Posterior vena cava (tissue), 2 donors: ENCODE results near the gene VPS13D. TPM values are rescaled to one million over a fixed set of nuclear protein-coding genes. Genes with fewer than 3 reads are reported as not detected.
A peak's percentile ranks its signal among the peaks of the same experiment; 100 is the strongest.
"Not testable (repeated sequence)": the region's sequence is repeated elsewhere in the genome, so short reads cannot be mapped to it uniquely, and the experiment has no call there.

ENCODE experiments used
- DNase-seq: peaks from one replicate; pipeline ENCODE4 v3.0.0-alpha.2; 2020; ENCODE audit warnings: low spot score
- intact Hi-C, 2 donors: fragments of 100-400 bp; cut with DNase I; formaldehyde crosslinking; loops; one replicate each; pipeline versions ENCODE4 v1.14.1 to v1.14.2; 2022 to 2023
- total RNA-seq, 2 donors: library from RNA; stranded (reverse); fragmentation: NEBNext Ultra II Directional; extraction: Animal tissue kit (Norgen Biotek cat#: 25700); gene quantifications; one replicate each; pipeline ENCODE4 v1.2.1, GENCODE V29; 2021
- donor health status: DM: yes; HTN: yes; CAD: no.
- donor health status: DM: yes; HTN: yes; CAD: no.

VPS13D gene
- total RNA-seq, 2 donors from 2014 or later = 74.9 to 96.7 TPM

DNA sequence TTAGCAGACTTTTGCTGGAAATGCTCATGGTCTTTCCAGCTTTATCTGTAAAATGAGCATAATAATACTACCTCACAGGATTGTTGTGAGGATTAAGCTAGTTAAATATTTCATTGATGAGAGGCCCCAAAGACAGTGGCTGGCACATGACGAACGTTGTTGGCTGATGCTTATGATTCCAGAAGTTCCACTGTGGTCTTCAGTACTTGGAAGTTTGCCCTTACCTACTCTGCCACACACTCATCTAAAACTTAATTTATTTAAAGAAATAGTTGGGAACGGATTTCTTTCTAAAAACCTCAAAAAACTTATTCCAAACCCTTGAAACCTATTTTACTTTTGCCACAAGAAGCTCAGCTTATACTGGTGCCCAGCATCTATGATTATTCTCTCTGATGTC, 217.5 kb downstream of the VPS13D start:
- intact Hi-C loops = no loop called here
- no peak for DNase-seq

DNA sequence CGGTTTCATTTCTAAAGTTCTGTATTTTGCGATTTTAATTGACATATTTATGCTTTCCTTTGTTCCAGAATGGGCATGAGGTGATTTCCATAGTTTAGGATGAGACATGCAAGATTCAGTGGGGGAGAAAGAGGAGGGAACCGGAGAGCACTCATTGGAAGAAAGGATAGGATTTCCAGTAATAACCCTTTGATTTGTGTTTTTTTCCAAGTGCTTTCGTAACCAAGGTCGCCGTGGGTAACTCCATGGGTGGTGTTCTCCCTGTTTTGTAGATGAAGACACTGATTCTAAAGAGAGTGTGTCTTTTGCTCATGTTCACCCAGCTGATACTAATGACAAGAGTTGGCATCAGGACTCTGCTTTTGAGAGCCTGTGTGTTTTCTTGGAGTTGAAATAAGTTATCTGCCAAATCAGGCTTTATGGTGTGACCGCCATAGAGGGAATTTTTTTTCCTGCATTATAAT, 218.1 kb downstream of the VPS13D start:
- no peak for DNase-seq
- intact Hi-C loops = no loop called here

DNA sequence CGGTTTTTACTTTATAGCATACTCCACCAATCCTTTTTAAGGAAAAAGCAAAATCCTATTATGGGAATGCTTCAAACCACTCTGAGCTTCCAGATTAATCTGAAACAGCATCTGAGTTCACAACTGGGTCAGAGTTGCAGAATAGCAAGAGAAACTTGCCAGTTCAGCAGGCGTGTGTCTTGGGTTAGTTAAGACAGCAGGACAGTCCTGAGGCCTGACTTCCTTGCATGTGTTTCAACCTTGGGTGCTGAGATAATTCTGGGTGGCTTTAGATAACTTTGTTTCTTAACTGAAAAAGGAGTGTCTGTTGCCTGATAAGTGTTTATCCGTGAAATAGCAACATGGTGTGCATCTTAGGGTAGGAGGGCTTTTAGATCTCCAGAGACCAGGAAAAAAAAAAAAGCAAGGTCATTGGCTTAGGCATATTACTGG, 218.9 kb downstream of the VPS13D start:
- no peak for DNase-seq
- intact Hi-C loops = no loop called here

DNA sequence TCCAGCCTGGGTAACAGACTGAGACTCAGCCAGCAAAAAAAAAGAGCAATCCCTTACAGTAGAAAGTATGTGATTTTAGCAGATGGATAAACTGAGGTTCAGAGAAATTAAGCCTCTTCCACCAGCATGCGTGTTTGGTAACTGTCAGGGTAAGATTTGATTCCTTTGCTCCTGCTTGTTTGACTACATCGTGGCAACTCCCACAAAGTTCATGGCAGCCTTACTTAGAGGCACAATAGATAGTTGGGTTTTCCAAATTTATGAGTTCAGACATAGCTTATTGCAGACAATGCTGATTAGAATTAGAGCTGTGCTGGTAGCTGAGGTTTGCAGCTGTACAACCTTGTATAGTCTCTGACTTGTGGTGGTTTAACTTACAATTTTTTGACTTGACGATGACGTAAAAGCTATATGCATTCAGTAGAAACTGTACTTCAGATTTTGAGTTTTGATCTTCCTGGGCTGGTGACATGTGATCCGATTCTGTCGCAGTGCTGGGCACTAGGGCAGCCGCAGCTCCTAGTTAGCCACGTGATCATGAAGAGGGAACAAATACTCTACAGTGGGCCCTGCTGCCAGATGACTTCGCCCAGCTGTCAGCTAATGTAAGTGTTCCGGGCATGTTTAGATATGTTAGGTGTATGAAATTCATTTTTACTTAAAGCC, 220.4 kb downstream of the VPS13D start:
- intact Hi-C loops = no loop called here
- no peak for DNase-seq

DNA sequence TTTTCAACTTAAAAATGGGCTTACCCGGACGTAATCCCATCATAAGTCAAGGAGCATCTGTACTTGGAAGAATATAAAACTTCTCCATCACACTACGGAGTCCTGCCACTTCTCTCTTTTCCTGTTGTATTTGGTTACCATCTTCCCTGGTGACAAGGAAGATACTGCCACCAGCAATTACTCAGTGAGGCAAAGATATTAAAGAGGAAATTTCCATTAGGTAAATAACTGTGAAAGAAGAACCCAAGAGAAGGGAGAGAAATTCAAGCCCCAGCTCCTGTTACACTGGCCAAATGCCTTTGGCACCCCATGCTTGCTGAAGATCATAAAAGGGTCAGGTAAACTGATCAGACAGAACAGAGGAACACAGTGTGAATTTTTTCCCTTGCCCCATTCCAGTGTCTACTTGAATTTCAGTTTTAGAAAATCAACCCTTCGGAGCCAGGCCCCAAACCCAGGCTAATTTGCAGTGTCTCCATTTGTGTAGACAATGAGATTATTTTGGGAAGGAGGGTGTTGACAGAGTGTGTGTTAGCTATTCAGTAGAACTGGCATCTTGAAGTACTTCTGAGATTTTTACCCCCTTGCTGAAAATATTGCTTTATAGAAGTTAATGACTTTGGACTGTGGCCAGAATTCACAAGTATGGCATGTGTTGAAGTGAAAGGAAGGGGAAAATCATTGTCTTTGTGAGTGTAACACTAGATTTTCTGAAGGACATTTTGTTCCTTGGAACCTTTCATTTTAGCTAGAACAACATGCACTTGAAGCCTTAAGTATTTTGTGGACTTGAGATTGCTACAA, 221.1 kb downstream of the VPS13D start:
- no peak for DNase-seq
- intact Hi-C loops = no loop called here

DNA sequence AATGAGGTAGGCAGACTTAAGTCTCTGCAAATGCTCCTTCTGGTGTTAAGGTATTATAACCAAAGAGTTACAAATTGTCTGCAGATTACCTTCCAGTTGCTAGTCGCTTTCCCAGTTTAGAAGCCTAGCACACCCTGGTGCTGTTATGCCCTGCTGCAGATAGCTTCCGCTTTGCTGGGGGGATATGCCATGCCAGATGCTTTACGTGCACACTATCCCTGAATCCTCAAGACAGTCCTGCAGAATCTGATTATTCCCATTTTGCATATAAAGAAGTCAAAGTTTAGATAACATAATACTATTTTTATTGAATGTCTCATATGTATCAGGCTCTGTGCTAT, 221.7 kb downstream of the VPS13D start:
- intact Hi-C loops = no loop called here
- no peak for DNase-seq

DNA sequence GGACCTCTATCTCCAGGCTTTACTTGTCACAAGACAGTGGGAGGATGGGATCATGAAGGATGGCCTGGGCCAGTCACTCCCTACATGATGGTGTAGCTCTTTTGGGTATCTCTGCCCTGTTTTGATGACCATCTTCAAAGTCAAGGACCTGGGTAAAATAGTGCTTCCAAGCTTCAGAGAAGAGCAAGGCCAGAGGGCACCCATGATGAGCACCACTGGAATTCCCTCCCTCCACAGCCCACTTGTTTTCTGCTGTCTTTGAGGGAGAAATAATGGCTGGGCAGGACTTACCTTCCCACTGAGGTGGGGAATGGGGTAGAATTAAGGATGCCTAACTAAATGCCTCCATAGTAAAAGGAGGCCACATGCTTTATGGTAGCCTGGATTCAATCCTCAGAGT, 222.4 kb downstream of the VPS13D start:
- intact Hi-C loops = no loop called here
- DNase-seq = no peak

DNA sequence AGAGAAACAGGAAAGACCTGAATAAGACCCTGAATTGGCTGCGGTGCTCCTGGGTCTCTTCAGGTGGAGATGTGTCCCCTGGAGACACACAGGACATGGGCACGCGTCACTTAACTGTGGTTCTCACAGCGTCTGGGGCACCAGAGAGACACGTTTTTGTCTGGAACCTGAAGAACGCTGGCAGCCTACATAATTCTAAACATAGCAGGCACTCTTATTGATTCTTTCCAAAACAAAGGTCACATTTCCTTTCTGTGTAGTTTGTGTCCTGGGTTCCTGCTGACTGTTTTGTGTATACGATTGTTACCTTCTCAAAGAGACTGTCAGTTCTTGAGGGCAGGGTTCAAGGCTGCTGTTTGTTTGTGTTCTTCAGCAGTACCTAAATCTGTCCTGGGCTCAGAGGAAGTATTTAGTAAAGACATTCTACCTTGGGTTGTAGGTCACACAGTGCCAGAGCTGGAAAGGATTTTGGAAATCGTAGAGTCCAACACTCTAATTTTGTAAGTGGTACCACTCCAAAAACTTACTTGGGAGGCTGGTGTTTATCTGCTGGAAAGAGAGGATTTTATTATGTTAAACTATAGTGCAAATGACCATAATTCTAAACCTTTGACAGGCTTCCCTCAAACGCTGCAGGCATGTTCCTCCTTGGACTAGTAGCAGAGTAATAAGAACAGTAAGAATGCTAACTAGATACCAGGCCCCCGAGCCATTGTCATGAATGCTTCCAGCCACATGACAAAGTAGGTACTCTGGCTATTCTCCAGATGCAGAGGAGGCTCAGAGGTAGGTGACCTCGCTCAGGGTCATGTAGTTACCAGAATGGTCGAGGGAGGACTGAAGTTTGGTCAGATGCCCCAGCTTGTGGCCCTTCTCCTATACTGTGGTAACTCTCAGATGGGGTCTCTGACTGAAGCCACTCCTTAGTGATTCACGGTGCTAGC, 223.8 kb downstream of the VPS13D start:
- intact Hi-C loops = loop anchor here in 1 of 2 donors (1.0 kb wide), 1 partner anchor 47 kb away; no protein-coding TSS in a partner anchor
- no peak for DNase-seq

DNA sequence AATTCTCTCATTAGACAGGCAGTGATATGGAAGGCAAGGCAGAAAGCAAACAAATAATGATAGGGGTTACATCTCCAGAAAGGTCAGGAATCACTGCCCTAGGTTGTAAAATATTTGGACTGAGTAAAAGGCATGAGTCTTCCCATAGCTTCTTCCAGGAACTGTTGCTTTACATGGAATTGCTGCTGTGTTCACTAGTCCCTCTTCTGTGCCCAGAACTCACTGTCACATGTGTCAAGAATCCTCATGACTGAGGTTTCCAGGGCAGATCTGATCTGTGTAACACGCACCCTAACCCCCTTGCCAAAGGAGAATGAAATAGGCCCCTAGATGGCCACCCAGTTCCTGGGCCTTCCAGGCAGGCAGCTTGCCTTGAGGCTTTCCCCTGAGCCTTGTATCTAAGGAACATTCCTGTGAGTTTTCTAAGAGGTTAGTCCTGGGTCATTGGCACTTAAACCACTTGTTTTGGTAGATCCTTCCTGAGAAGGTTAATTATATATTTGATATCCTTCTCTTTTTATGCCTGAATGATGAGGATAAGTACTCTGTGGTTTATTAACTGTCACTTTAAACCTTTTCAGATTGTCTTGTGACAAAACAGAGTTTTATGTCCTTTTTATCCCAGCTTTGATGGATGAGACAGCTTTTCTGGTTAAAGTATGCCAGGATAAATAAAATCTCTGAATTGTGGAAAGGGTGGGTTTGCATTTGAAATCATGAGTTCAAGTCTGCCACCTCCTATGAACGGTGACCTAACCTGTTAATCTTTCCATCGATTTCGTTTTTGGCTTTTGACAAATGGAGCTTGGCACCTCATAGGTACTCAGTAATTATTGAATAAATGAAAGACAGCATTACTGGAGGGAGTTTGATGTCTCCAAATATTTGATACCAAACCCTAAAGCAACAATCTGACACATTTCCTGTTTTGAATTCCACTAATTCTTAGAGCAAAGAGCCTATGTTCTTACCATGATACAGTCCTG, 224.9 kb downstream of the VPS13D start:
- intact Hi-C loops = no loop called here
- peak; percentile 88 for DNase-seq

DNA sequence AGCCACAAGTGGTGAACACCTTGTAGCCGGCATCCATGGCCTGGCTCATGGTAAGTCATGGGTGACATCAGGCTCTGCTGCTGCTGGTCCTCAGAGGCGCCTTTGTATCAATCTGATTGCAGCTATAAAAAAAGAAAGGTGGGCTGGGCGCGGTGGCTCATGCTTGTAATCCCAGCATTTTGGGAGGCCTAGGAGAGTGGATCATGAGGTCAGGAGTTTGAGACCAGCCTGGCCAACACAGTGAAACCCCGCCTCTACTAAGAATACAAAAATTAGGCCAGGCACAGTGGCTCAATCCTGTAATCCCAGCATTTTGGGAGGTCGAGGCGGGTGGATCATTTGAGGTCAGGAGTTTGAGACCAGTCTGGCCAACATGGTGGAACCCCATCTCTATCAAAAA, 226.3 kb downstream of the VPS13D start:
- intact Hi-C loops, DNase-seq: not testable (repeated sequence)

DNA sequence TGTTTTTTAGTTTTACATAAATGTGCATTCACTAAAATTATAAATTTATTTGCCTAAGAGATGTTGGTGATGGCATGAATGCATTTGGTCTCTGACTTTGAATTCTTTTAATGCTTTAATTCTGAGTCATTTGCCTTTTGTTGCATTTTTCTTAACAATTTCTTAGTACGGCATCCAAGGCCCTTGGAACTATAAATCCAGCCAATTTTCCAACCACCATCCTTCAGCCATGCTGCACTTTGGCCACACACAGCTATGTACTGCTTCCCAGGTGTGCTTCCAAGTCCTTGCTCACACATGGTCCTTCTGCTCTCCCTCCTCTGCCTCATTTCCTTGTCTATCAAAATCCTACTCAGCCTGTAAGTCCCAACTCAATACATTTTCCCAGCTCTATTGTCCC, 227.1 kb downstream of the VPS13D start:
- DNase-seq = no peak
- intact Hi-C loops = no loop called here

DNA sequence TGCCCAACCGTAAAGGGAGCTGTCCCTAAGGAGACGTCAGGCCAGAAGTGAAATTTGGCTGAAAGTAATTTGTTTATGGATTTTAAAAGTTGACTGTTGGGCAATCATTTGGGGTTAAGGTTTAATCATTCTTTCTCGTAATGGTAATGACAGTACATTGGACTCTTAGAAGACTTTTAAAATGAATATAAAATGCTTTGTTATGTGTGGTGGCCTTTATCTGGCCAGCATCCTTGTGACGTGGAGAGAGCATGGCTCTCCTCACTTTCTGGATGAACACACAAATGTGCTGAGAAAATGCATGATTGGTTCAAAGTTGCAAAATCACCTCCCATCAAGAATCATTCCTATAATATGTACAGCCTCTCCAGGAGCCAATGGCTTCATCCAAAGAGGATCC, 227.9 kb downstream of the VPS13D start:
- intact Hi-C loops = no loop called here
- no peak for DNase-seq

DNA sequence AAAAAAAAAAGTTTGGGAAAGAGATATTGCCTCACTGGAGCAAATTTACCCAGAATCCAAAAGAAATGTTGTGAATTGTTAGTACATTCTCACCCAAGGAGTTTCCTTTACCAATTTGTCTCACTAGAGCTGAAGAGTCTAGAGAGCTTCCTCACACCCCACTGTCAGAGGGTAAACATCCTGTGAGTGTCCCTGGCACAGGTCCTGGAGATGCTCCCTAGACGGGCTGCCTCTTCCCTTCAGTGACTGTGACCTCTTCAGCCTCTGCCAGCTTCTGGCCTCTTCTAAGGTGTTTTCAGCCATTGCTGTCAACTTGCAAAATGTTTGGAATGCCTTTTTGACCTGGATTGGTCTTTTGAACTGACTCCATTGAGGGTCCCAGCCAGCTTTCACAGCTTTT, 228.7 kb downstream of the VPS13D start:
- DNase-seq = no peak

DNA sequence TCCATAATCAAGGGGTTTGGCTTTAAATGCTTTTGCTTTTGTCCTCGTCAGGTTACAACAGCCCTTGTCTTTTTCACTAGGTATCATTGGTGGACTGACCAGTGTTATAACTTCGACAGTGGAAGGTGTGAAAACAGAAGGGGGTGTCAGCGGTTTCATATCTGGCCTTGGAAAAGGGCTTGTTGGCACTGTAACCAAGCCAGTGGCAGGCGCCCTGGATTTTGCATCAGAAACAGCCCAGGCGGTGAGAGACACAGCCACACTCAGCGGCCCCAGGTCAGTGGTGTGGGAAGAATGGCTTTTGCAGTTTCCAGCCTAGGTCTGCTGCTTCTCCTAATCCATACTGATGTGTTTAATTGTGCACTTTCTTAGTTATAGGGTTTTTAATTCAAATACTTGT, 230.3 kb downstream of the VPS13D start:
- intact Hi-C loops = no loop called here
- no peak for DNase-seq

More for the DNA sequence above, 228.7 kb downstream of the VPS13D start:
- intact Hi-C loops = no loop called here

DNA sequence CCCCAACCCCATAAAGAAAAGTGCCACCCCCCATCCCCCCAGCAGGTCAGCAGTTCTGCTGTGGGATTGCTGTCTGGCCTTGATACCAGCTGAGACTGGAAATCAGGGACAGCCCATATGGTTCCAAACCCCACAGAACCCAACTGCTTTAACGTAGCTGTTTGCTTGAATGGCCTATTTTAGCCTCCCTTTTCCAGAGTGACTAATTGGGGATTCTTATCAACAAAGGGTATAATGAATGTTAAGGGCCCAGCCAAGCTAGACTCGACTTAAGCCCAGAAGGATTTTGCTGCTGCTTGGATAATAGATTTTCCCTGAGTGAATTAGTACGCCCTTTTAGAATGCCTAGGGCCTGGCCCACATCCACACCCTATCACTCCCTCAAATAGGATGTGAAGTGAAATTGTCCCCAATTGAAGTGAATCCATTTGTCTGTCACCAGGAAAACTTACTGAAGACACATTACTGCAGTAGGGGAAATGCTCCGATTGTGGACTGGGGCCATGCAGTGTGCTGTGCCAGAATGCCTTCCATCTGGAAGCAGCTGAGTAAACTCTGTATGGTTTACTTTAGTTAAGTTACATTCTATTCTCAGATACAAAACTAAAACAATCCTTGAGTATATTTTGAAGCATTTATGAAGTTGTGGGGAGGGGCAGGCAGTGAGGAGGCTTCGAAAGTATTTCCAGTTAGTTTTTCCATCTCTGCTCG, 231.2 kb downstream of the VPS13D start:
- intact Hi-C loops = no loop called here
- peak; percentile 86 for DNase-seq

DNA sequence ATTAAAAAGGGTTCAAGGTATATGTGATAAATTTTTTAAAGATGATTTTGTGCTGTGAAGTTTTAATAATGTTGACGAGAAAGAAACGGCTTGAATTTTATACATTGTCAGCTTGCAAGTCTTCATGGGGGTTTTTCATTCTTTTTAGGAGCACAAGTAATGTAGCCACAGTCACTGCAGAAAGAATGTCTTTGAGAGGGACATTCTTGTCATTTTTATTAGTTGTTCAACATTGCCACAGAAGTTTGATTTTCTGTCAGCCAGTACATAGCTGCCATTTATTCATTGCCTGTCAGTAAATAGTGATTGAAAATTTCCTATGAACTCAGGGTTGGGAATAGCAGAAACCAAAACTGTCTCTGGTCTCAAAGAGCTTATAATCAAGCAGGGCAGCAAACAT, 231.9 kb downstream of the VPS13D start:
- DNase-seq = no peak
- intact Hi-C loops = no loop called here

DNA sequence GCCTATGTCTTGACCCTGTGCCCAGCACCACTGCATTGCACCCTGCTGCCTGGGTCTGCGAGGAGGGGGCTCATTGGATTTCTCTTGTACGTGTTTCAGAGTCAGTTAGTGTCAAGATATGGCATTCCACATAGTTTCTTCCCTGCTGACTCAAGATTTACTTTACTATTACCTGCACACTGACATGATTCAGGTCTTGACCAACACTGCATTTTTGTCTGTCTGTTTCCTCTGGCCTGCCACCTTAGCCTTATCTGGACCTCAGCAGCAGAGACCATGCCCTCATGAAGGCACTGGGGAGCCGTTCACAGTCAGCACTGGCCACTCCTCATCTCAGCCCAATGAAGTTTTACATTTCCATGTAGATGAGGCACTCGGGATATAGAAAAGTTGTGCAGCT, 232.8 kb downstream of the VPS13D start:
- intact Hi-C loops = no loop called here
- DNase-seq = no peak

DNA sequence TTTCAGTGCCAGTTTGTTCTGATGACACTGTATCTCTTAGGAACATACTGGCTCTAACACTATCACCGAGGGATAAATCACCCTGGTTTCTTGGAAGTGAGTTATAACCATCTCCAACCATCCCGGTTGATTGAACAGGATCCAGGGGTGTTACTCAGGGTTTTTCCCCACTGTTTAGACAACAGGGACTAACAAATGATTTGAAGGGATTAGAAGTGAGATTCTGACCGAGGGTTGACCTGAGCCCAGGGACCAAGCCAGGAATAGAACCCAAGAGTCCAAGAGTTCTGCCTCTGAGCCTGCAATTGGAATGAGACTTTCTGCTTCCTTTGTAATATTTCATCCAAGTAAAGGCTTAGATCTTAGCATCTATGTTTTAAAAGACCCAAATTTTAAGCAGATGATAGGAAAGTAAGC, 234.2 kb downstream of the VPS13D start:
- no peak for DNase-seq
- intact Hi-C loops = no loop called here
